Ishikawa (cell line): Measurements from ENCODE around the gene DNAH9.

ENCODE experiments used
- CEBPB ChIP-seq: IDR thresholded peaks from 2 replicates; pipeline ENCODE4 v1.6.1; 2012
- CREB1 ChIP-seq: IDR thresholded peaks from 2 replicates; pipeline ENCODE4 v1.6.1; 2012; ENCODE audit warnings: low read depth
- EGR1 ChIP-seq: IDR thresholded peaks from 2 replicates; pipeline ENCODE4 v1.6.1; 2012
- EP300 ChIP-seq: IDR thresholded peaks from 2 replicates; pipeline ENCODE4 v1.6.1; 2012; ENCODE audit warnings: borderline replicate concordance
- FOXM1 ChIP-seq: IDR thresholded peaks from 2 replicates; pipeline ENCODE4 v1.6.1; 2012; ENCODE audit warnings: low read depth, borderline replicate concordance
- NFIC ChIP-seq: IDR thresholded peaks from 2 replicates; pipeline ENCODE4 v1.6.1; 2012
- RAD21 ChIP-seq: IDR thresholded peaks from 2 replicates; pipeline ENCODE4 v1.6.1; 2012; ENCODE audit warnings: low read depth
- TAF1 ChIP-seq: IDR thresholded peaks from 2 replicates; pipeline ENCODE4 v1.6.1; 2012; ENCODE audit warnings: low read depth, mild to moderate bottlenecking
- TCF12 ChIP-seq: IDR thresholded peaks from 2 replicates; pipeline ENCODE4 v1.6.1; 2012; ENCODE audit warnings: low read depth
- TEAD4 ChIP-seq: IDR thresholded peaks from 2 replicates; pipeline ENCODE4 v1.6.1; 2012
- YY1 ChIP-seq: IDR thresholded peaks from 2 replicates; pipeline ENCODE4 v1.6.1; 2012; ENCODE audit warnings: low read depth
- ZBTB7A ChIP-seq: IDR thresholded peaks from 2 replicates; pipeline ENCODE4 v1.6.1; 2012; ENCODE audit warnings: low read depth
- TF ChIP-seq, protein P1 (sequence below): IDR thresholded peaks from 2 replicates; pipeline ENCODE4 v1.6.1; 2012; ENCODE audit warnings: low read depth, mild to moderate bottlenecking
- TF ChIP-seq, protein P2 (sequence below): IDR thresholded peaks from 2 replicates; pipeline ENCODE4 v1.6.1; 2012
- TF ChIP-seq, protein P3 (sequence below): IDR thresholded peaks from 2 replicates; pipeline ENCODE4 v1.6.1; 2012

Gene DNAH9

GRCh38 chr17:11639736-11640462 lies 41.6 kb downstream of the DNAH9 start:
- TF ChIP-seq, protein P1, sequence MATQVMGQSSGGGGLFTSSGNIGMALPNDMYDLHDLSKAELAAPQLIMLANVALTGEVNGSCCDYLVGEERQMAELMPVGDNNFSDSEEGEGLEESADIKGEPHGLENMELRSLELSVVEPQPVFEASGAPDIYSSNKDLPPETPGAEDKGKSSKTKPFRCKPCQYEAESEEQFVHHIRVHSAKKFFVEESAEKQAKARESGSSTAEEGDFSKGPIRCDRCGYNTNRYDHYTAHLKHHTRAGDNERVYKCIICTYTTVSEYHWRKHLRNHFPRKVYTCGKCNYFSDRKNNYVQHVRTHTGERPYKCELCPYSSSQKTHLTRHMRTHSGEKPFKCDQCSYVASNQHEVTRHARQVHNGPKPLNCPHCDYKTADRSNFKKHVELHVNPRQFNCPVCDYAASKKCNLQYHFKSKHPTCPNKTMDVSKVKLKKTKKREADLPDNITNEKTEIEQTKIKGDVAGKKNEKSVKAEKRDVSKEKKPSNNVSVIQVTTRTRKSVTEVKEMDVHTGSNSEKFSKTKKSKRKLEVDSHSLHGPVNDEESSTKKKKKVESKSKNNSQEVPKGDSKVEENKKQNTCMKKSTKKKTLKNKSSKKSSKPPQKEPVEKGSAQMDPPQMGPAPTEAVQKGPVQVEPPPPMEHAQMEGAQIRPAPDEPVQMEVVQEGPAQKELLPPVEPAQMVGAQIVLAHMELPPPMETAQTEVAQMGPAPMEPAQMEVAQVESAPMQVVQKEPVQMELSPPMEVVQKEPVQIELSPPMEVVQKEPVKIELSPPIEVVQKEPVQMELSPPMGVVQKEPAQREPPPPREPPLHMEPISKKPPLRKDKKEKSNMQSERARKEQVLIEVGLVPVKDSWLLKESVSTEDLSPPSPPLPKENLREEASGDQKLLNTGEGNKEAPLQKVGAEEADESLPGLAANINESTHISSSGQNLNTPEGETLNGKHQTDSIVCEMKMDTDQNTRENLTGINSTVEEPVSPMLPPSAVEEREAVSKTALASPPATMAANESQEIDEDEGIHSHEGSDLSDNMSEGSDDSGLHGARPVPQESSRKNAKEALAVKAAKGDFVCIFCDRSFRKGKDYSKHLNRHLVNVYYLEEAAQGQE: no peak
- TF ChIP-seq TCF12: no peak
- TF ChIP-seq ZBTB7A: no peak
- TF ChIP-seq TAF1: no peak
- TF ChIP-seq, protein P2, sequence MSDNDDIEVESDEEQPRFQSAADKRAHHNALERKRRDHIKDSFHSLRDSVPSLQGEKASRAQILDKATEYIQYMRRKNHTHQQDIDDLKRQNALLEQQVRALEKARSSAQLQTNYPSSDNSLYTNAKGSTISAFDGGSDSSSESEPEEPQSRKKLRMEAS: no peak
- no peak for TF ChIP-seq RAD21
- TF ChIP-seq TEAD4: no peak
- no peak for TF ChIP-seq EP300
- TF ChIP-seq YY1: no peak
- no peak for TF ChIP-seq NFIC
- TF ChIP-seq CREB1: no peak
- TF ChIP-seq CEBPB: no peak
- no peak for TF ChIP-seq FOXM1

DNA sequence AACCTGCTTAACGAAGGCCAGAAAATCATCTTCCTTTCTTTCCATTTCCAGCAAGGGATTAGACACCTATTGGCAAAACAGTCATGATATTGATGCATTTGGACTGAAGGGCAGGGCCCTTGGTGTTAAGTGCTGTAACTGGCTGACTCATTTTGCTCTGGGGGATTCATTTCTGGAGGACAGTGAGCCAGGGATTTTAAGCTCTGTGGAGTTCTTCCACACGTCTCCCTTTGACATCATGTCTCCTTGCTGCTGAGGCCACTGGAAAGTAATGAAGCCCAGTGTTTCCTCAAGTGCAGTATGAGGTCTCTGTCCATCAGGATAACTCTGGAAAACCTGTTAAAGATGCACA lies 42.2 kb downstream of the DNAH9 start:
- TF ChIP-seq YY1: no peak
- no peak for TF ChIP-seq TEAD4
- no peak for TF ChIP-seq FOXM1
- no peak for TF ChIP-seq NFIC
- no peak for TF ChIP-seq TAF1
- TF ChIP-seq ZBTB7A: no peak
- TF ChIP-seq, protein P1: no peak
- no peak for TF ChIP-seq TCF12
- no peak for TF ChIP-seq RAD21
- no peak for TF ChIP-seq CEBPB
- TF ChIP-seq, protein P3, sequence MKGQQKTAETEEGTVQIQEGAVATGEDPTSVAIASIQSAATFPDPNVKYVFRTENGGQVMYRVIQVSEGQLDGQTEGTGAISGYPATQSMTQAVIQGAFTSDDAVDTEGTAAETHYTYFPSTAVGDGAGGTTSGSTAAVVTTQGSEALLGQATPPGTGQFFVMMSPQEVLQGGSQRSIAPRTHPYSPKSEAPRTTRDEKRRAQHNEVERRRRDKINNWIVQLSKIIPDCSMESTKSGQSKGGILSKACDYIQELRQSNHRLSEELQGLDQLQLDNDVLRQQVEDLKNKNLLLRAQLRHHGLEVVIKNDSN: no peak
- TF ChIP-seq, protein P2: no peak
- TF ChIP-seq EP300: no peak
- TF ChIP-seq CREB1: no peak
- TF ChIP-seq EGR1: no peak

DNA sequence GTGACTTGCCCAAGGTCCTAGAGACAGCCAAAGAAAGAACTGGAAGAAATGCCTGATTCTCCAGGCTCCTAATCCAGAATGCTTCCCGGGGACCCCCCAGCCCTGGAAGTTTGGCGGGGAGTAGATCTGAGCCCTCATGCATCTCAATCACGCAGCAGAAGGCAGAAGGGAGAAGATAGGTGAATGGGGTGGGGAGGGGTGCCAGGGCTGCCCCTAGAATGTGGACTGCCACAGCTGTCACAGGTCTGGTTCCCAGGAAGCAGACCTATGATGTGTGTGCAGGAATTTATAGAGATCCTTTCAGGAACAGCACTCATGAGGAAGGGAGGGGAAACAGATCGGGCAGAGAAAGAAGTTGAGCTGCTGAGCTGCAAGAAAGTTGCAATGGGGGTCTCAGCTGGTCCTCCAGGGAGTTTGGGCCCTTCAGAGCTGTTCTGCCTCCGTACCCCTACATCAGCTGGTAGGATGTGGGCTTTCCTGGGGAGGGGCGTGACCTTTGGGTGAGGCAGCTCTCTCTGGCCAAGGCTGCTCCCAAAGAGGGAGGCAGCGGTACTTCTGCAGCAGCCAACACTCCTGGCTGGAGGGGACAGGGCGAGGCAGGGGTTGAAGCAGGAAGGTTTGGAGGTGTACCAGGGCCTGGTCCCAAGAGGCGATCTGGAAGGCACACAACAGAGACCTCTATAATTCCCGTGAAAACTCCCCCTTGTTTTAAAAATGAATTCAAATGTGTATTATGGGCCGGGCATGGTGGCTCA lies 43.4 kb downstream of the DNAH9 start:
- TF ChIP-seq TAF1: no peak
- no peak for TF ChIP-seq NFIC
- TF ChIP-seq ZBTB7A: no peak
- TF ChIP-seq, protein P1: no peak
- TF ChIP-seq YY1: no peak
- no peak for TF ChIP-seq EP300
- no peak for TF ChIP-seq CREB1
- TF ChIP-seq RAD21: no peak
- no peak for TF ChIP-seq TEAD4
- TF ChIP-seq EGR1: no peak
- TF ChIP-seq, protein P2: no peak
- TF ChIP-seq, protein P3: no peak

GRCh38 chr17:11642655-11643054 lies 44.4 kb downstream of the DNAH9 start:
- TF ChIP-seq YY1 (no peak), TEAD4 (no peak), CEBPB (no peak), TAF1 (no peak)
- TF ChIP-seq, protein P1: no peak
- TF ChIP-seq, protein P2: no peak
